Breast epithelium (tissue), 4 donors: Measurements from ENCODE around the gene KCNJ1. TPM values are rescaled to one million over a fixed set of nuclear protein-coding genes. Genes with fewer than 3 reads are reported as not detected.
A peak's percentile ranks its signal among the peaks of the same experiment; 100 is the strongest.

Experiments
- DNase-seq, 2 donors: peaks; one replicate each; pipeline ENCODE4 v3.0.0-alpha.2; 2019; ENCODE audit warnings: low spot score in 2 of 2
- H3K27ac ChIP-seq, 2 donors: fragments of 200-600 bp; sonication (generic) in 1 of 2; one replicate each; pipeline ENCODE4 v1.5.1; 2016 to 2019; ENCODE audit warnings: mild to moderate bottlenecking in 1 of 2
- H3K27me3 ChIP-seq, 2 donors: fragments of 200-600 bp; sonication (generic) in 1 of 2; one replicate each; pipeline versions ENCODE4 v1.5.1 to v1.6.0; 2017 to 2019; ENCODE audit warnings: control low read depth in 1 of 2, mild to moderate bottlenecking in 1 of 2
- H3K36me3 ChIP-seq: fragments of 200-600 bp; one replicate; pipeline ENCODE4 v1.5.1; 2019
- H3K4me1 ChIP-seq, 2 donors: fragments of 200-600 bp; sonication (generic); one replicate each; pipeline ENCODE4 v1.5.1; 2016 to 2019; ENCODE audit warnings: control low read depth in 1 of 2
- H3K4me3 ChIP-seq, 3 donors: fragments of 200-600 bp; sonication (generic); 1 replicate in 2 of 3; 2 replicates in 1 of 3; pipeline ENCODE4 v1.5.1; 2016 to 2019; ENCODE audit warnings: mild to moderate bottlenecking in 3 of 3, moderate library complexity in 2 of 3
- H3K9me3 ChIP-seq, 2 donors: fragments of 200-600 bp; sonication (generic) in 1 of 2; one replicate each; pipeline ENCODE4 v1.5.1; 2016 to 2019; ENCODE audit warnings: control low read depth in 1 of 2
- POLR2A ChIP-seq: fragments of 450-650 bp; IDR thresholded peaks from one replicate; pipeline ENCODE4 v1.6.1; 2016; ENCODE audit warnings: antibody characterized with exemption, mild to moderate bottlenecking, moderate library complexity
- POLR2AphosphoS5 ChIP-seq, 3 donors: sonication (generic); formaldehyde crosslinking; IDR thresholded peaks; one replicate each; pipeline ENCODE4 v1.6.1; 2017; ENCODE audit warnings: antibody characterized with exemption in 3 of 3
- intact Hi-C: fragments of 100-400 bp; cut with DNase I; formaldehyde crosslinking; loops from one replicate; pipeline ENCODE4 v1.15.1; 2023; ENCODE audit warnings: low total_unique reads
- total RNA-seq, 3 donors: library from RNA; depleted of rRNA; stranded (reverse); fragments of >200 nt; gene quantifications; one replicate each; pipeline ENCODE4 v1.1.0, GENCODE V29; 2016
- TF ChIP-seq, protein P1 (sequence below), 3 donors: fragments of 450-650 bp; IDR thresholded peaks; one replicate each; pipeline ENCODE4 v1.5.1; 2016 to 2017; ENCODE audit warnings: antibody characterized with exemption in 3 of 3, mild to moderate bottlenecking in 3 of 3, moderate library complexity in 3 of 3

KCNJ1 gene
- total RNA-seq, 3 donors from 2014 or later: 0.16 TPM; not detected in 2

DNA sequence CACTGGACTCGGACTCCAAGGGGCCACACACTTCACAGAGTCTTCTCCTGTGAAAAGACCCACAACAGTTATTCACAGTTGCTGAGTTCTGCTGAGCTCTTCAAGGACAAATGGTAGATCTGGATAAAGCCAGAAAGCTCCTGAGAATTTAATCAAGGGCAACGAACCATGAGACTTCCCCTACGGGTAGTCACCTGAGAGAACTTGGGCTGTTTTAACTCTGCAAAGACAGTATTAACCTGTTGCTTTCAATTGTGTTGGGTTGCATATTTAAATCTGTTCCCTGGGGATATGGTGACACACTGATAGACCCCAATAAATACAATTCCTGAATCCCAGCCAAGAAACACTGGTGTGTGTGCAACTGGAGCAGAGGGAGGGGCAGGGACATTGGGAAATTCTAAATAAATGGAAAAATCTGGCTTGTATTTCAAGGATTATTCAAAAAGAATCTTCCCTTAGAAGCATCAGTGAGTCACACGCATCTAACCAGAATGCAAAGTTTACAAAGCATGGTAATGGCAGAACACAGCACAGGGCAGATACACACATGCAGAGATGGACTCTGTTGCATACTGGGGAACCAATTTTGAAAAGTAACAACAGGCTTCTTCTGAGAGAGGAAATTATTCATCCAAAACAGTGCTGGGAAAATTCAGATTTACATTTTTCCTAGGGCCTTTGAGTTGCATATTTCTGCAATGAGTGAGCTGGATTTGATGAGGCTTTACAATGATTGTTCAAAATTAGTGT lies 4.0 kb downstream of the KCNJ1 start:
- intact Hi-C loops: no loop called here
- Histone ChIP-seq H3K27ac (no peak overlapping the region), H3K4me3 (no peak overlapping the region), H3K36me3 (no peaks in the 10 kb centered on the region), H3K4me1 (no peaks in the 10 kb centered on the region), H3K27me3 (no peaks in the 10 kb centered on the region), H3K9me3 (no peaks in the 10 kb centered on the region)
- no peak for DNase-seq
- TF ChIP-seq, protein P1, sequence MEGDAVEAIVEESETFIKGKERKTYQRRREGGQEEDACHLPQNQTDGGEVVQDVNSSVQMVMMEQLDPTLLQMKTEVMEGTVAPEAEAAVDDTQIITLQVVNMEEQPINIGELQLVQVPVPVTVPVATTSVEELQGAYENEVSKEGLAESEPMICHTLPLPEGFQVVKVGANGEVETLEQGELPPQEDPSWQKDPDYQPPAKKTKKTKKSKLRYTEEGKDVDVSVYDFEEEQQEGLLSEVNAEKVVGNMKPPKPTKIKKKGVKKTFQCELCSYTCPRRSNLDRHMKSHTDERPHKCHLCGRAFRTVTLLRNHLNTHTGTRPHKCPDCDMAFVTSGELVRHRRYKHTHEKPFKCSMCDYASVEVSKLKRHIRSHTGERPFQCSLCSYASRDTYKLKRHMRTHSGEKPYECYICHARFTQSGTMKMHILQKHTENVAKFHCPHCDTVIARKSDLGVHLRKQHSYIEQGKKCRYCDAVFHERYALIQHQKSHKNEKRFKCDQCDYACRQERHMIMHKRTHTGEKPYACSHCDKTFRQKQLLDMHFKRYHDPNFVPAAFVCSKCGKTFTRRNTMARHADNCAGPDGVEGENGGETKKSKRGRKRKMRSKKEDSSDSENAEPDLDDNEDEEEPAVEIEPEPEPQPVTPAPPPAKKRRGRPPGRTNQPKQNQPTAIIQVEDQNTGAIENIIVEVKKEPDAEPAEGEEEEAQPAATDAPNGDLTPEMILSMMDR (IDR thresholded peaks at IDR 0.05): no peak
- TF ChIP-seq POLR2A (no peak), POLR2AphosphoS5 (IDR thresholded peaks at IDR 0.05) (no peak)

DNA sequence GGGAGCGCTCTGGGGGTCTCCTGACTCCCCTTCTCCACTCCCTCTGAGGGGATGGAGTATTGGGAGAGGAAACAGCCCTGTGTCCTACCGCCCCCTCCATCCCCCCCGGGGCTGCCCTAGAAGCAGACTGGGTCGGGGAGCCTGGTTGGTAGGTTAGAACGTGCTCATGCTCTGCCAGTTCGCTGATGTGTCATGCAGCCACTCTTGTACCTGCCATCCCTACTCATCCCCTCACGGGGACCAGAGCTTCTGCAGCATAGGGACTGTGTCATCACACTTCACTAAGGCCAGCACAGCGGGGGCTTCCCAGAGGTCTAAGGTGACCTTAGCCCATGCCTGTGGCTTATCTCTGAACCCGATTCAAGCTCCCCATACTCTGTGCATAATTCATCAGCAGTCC lies 4.7 kb downstream of the KCNJ1 start:
- no peaks in the 10 kb centered on the region for H3K36me3 ChIP-seq
- DNase-seq: no peak
- no peaks in the 10 kb centered on the region for H3K27me3 ChIP-seq
- TF ChIP-seq POLR2AphosphoS5 (IDR thresholded peaks at IDR 0.05) (no peak), POLR2A (no peak)
- TF ChIP-seq, protein P1 (IDR thresholded peaks at IDR 0.05): no peak
- H3K27ac ChIP-seq: no peak overlapping the region
- no peak overlapping the region for H3K4me3 ChIP-seq
- H3K4me1 ChIP-seq: no peaks in the 10 kb centered on the region
- no peaks in the 10 kb centered on the region for H3K9me3 ChIP-seq
- intact Hi-C loops: no loop called here

DNA sequence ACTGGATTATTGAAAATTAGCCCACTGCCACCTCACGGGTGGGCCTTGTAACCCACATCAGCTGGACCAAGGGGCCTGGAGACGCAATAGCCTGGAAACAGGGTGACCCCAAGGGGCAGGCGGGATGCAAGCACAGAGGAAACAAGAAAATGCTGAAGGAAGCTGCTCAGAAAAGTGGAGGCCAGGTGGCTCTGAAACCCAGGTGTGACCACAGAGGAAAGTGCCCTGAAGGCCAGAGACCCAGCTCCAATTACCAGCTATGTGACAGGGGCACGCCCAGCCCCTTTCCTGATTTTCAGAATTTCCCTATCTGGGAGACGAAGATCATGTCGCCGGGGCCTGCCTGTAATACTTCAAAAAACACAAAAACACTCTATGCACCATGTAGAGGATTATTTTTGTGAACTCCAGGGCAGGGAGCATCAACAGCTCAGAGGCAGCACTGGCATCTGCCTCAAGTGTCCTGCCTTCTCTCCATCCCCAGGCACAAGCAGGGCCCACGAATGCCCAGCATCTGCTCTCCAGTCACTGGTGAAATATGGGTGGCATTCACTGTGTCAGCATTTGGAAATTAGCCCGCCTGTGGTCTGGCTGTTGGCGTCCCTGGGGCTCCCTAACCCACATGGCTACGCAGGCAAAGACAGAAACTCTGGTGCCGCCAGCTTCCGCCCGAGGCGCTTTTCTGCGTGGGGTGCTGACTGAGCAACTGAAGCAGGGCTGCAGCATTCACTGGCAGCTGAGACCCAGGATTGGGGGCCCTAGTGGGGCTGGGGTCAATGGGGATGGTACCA lies 6.3 kb downstream of the KCNJ1 start:
- Histone ChIP-seq H3K9me3 (no peaks in the 10 kb centered on the region), H3K4me3 (no peak overlapping the region), H3K27ac (no peak overlapping the region), H3K36me3 (no peaks in the 10 kb centered on the region), H3K27me3 (no peaks in the 10 kb centered on the region), H3K4me1 (no peaks in the 10 kb centered on the region)
- DNase-seq: no peak
- intact Hi-C loops: no loop called here
- no peak for TF ChIP-seq POLR2A
- TF ChIP-seq, protein P1 (IDR thresholded peaks at IDR 0.05): no peak
- TF ChIP-seq POLR2AphosphoS5 (IDR thresholded peaks at IDR 0.05): no peak

DNA sequence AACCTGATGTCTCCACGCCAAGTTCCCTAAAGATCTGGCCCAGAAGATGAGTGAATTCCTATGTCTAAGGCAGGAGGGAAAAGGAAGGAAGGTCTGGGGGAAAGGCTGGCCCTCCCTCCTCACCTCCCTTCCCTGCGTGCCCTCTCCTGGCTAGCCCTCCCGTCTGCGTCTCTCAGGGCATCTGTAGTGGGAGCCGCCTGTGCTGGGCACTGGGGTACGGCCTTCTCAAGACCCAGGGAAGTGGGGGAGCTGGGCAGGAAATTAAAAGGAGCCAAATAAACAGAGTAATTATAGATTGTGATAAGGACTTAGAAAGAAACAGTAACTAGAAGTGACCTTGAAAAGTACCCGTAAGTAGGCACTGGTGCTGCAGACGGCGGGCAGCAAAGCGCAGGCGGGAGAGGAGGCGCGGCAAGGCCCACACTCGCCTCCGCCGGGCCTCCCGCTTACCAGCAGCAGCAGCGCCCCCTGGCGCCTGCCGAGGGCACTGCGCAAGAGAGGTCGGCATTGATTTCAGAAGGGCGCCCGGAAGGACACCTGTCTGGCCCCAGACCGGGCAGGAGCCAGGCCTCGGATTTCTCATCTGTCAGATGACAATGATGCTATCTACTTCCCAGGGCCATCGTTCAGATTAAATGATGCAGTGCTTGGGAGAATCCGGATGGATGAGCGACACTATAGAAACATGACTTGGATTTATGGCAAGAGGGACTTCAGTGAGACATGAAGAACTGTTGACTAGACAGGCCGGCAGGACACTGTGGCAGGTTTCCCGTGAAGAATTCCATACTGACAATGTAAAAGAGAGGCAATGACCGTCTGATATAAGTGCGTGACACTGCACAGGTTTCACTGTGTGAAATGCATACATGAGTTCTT lies 7.3 kb downstream of the KCNJ1 start:
- DNase-seq: no peak
- no peaks in the 10 kb centered on the region for H3K27me3 ChIP-seq
- intact Hi-C loops: no loop called here
- H3K4me1 ChIP-seq: no peaks in the 10 kb centered on the region
- H3K27ac ChIP-seq: no peak overlapping the region
- no peaks in the 10 kb centered on the region for H3K9me3 ChIP-seq
- no peak for TF ChIP-seq POLR2A
- TF ChIP-seq, protein P1 (IDR thresholded peaks at IDR 0.05): peak in 1 of 3 donors; percentile 77
- no peak overlapping the region for H3K4me3 ChIP-seq
- no peaks in the 10 kb centered on the region for H3K36me3 ChIP-seq
